Mesenchymal stem cell (in vitro differentiated cells and primary cell): ENCODE data around the gene FIBCD1.

Experiments
- DNase-seq: peaks from one replicate; pipeline ENCODE4 v3.0.0-alpha.2; 2013
- H2AFZ ChIP-seq: one replicate; pipeline ENCODE4 v1.6.1; 2013; ENCODE audit warnings: low read depth, mild to moderate bottlenecking, control low read depth, inconsistent platforms, low read length, moderate library complexity
- H2AK5ac ChIP-seq: 2 replicates; pipeline ENCODE4 v1.6.1; 2013; ENCODE audit warnings: low read length, moderate library complexity, mild to moderate bottlenecking, inconsistent platforms; ENCODE audit not compliant: severe bottlenecking
- H2BK120ac ChIP-seq: one replicate; pipeline ENCODE4 v1.6.1; 2013; ENCODE audit warnings: low read depth, mild to moderate bottlenecking, inconsistent platforms, low read length, moderate library complexity
- H2BK12ac ChIP-seq, 2 experiments: one replicate each; pipeline ENCODE4 v1.6.1; 2013; ENCODE audit warnings: inconsistent platforms in 2 of 2, low read length in 2 of 2, mild to moderate bottlenecking in 2 of 2, moderate library complexity in 2 of 2, control low read depth in 1 of 2
- H2BK15ac ChIP-seq: one replicate; pipeline ENCODE4 v1.6.1; 2013; ENCODE audit warnings: mild to moderate bottlenecking, low read depth, inconsistent platforms; ENCODE audit not compliant: poor library complexity, severe bottlenecking
- H2BK5ac ChIP-seq: 2 replicates; pipeline ENCODE4 v1.6.1; 2013; ENCODE audit warnings: low read depth, mild to moderate bottlenecking, low read length, control low read depth, inconsistent platforms; ENCODE audit not compliant: poor library complexity, severe bottlenecking
- H3K14ac ChIP-seq, 2 experiments: one replicate each; pipeline ENCODE4 v1.6.1; 2013; ENCODE audit warnings: inconsistent platforms in 2 of 2, low read length in 2 of 2, control low read depth in 1 of 2, mild to moderate bottlenecking in 1 of 2, moderate library complexity in 1 of 2
- H3K18ac ChIP-seq, 2 experiments: one replicate each; pipeline ENCODE4 v1.6.1; 2013; ENCODE audit warnings: inconsistent platforms in 2 of 2, low read length in 2 of 2, control low read depth in 1 of 2, low read depth in 1 of 2, mild to moderate bottlenecking in 1 of 2
- H3K23ac ChIP-seq, 2 experiments: one replicate each; pipeline ENCODE4 v1.6.1; 2013; ENCODE audit warnings: inconsistent platforms in 2 of 2, low read length in 2 of 2, mild to moderate bottlenecking in 2 of 2, moderate library complexity in 2 of 2, control low read depth in 1 of 2
- H3K27ac ChIP-seq: 2 replicates; pipeline ENCODE4 v1.5.1; 2013; ENCODE audit warnings: mild to moderate bottlenecking, moderate library complexity, low read length, control low read depth, inconsistent platforms; ENCODE audit not compliant: poor library complexity, severe bottlenecking
- H3K27me3 ChIP-seq, 2 experiments: 2 replicates each; pipeline versions ENCODE4 v1.6.1 to v1.7.0; 2013; ENCODE audit warnings: low read length in 2 of 2, mild to moderate bottlenecking in 2 of 2, moderate library complexity in 2 of 2, control low read depth in 1 of 2, inconsistent platforms in 1 of 2; ENCODE audit not compliant: control insufficient read depth in 1 of 2, insufficient read depth in 1 of 2
- H3K36me3 ChIP-seq, 2 experiments: 2 replicates each; pipeline versions ENCODE4 v1.6.1 to v1.7.0; 2013; ENCODE audit warnings: low read length in 2 of 2, control low read depth in 1 of 2, inconsistent platforms in 1 of 2, low read depth in 1 of 2, mild to moderate bottlenecking in 1 of 2; ENCODE audit not compliant: insufficient read depth in 2 of 2, control insufficient read depth in 1 of 2
- H3K4ac ChIP-seq, 2 experiments: one replicate each; pipeline ENCODE4 v1.6.1; 2013; ENCODE audit warnings: inconsistent platforms in 2 of 2, low read length in 2 of 2, mild to moderate bottlenecking in 2 of 2, moderate library complexity in 2 of 2, control low read depth in 1 of 2, low read depth in 1 of 2
- H3K4me1 ChIP-seq: 2 replicates; pipeline ENCODE4 v1.6.1; 2013; ENCODE audit warnings: low read depth, low read length, control low read depth; ENCODE audit not compliant: control insufficient read depth, insufficient read depth
- H3K4me2 ChIP-seq: 2 replicates; pipeline ENCODE4 v1.6.1; 2013; ENCODE audit warnings: low read length, mild to moderate bottlenecking, inconsistent platforms; ENCODE audit not compliant: poor library complexity, severe bottlenecking
- H3K4me3 ChIP-seq, 2 experiments: 2 replicates each; pipeline versions ENCODE4 v1.5.1 to v1.7.0; 2013; ENCODE audit warnings: low read length in 2 of 2, mild to moderate bottlenecking in 2 of 2, control low read depth in 1 of 2, low read depth in 1 of 2; ENCODE audit not compliant: insufficient read depth in 1 of 2
- H3K79me1 ChIP-seq: replicated peaks from 2 replicates; pipeline ENCODE4 v1.6.1; 2013; ENCODE audit warnings: mild to moderate bottlenecking, control low read depth, low read length, inconsistent platforms; ENCODE audit not compliant: poor library complexity, severe bottlenecking
- H3K9ac ChIP-seq: 2 replicates; pipeline ENCODE4 v1.7.0; 2013; ENCODE audit warnings: mild to moderate bottlenecking, low read length, moderate library complexity
- H3K9me3 ChIP-seq: 2 replicates; pipeline ENCODE4 v1.7.0; 2013; ENCODE audit warnings: mild to moderate bottlenecking, low read length; ENCODE audit not compliant: control insufficient read depth
- H4K8ac ChIP-seq: one replicate; pipeline ENCODE4 v1.6.1; 2013; ENCODE audit warnings: inconsistent platforms, mild to moderate bottlenecking, low read length, moderate library complexity
- H4K91ac ChIP-seq: one replicate; pipeline ENCODE4 v1.6.1; 2013; ENCODE audit warnings: mild to moderate bottlenecking, low read length, inconsistent platforms
- WGBS: methylation state at CpG from one replicate; pipeline ENCODE4 v1.1.7; 2013; ENCODE audit warnings: mixed read lengths; 5-methylcytosine and 5-hydroxymethylcytosine counted together

The FIBCD1 gene

DNA sequence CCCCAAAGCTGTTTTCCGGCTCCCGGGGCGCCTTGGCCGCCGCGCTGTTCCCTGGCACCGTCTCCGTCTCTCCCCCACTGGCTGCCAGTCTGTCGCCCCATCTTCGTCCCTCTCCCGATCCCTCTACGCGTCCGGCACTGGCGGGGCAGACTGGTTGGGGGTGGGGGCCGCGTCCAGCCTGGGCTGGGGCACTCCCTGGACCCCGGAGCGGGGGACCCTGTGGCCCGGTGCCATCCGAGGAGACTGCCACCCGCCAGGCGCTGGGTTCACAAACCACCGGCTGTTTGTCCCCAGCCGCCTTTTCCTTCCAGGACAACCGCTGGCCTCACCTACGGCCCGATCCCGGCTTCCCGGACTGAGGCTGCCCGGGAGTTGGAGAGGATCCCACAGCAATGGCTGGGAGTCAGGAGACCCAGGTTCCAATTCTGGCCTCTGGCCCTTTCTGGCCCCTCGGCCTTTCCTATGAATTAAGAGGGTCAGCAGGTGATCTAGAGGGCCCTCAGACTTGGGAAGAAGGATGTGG is 1.0 kb upstream of the FIBCD1 start:
- no peak for DNase-seq
- WGBS: 4% methylated on average over 32 of the region's 32 CpGs
- H4K8ac ChIP-seq: no peak overlapping the region
- H2BK120ac ChIP-seq: no peak overlapping the region
- no peak overlapping the region for H3K18ac ChIP-seq
- no peak overlapping the region for H2BK15ac ChIP-seq
- no peak overlapping the region for H2AFZ ChIP-seq
- H3K4me3 ChIP-seq: no peak overlapping the region
- H3K27ac ChIP-seq: no peak overlapping the region
- no peaks in the 10 kb centered on the region for H3K36me3 ChIP-seq
- no peaks in the 10 kb centered on the region for H3K9me3 ChIP-seq
- no peak overlapping the region for H2BK12ac ChIP-seq
- H3K23ac ChIP-seq: no peak overlapping the region
- H3K4ac ChIP-seq: no peak overlapping the region
- H2AK5ac ChIP-seq: no peak overlapping the region
- peaks cover 36% of the 10 kb centered on the region for H3K4me1 ChIP-seq
- H3K9ac ChIP-seq: no peak overlapping the region
- no peak overlapping the region for H3K14ac ChIP-seq
- H4K91ac ChIP-seq: no peak overlapping the region
- H3K79me1 ChIP-seq: no peaks in the 10 kb centered on the region
- no peak overlapping the region for H2BK5ac ChIP-seq
- H3K4me2 ChIP-seq: no peak overlapping the region
- H3K27me3 ChIP-seq: peaks cover 33 to 65% of the 10 kb centered on the region in 2 experiments

DNA sequence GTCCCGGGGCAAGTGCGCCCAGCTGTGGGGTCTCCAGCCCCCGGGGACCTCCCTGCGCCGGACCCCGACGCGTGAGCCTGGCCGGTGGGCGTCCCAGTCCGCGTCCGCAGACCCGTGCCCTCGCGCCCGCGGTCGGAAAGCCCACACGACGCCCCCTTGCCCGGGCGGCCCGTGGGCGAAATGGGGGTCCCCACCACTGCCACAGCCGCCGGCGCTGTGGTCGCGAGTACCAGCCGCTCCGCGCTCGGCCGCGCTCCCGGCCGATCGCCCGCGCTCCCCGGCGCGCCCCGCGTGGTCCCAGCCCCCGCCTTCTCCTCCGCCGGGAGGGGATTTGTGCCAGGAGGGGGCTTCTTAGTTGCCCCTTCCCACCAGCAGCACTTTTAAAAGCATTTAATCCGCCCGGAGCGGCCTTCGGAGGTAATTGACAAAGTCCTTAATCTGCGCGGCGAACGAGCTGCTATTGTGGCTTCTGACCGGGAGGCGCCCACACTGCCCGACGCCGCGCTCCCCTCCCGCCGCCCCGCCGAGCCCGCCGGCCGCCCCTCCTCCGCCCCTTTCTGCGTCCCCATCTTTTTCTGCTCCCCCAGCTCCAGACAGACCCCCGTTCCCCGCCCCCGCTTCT is 469 bp upstream of the FIBCD1 start:
- Histone ChIP-seq H2BK5ac (no peak overlapping the region), H2AK5ac (no peak overlapping the region), H3K23ac (no peak overlapping the region), H3K27me3 (peaks cover 33 to 64% of the 10 kb centered on the region in 2 experiments), H3K36me3 (no peaks in the 10 kb centered on the region), H2BK120ac (no peak overlapping the region), H2BK15ac (no peak overlapping the region), H3K4me1 (peaks cover 39% of the 10 kb centered on the region), H3K4ac (no peak overlapping the region), H3K79me1 (no peaks in the 10 kb centered on the region), H2AFZ (no peak overlapping the region), H3K4me2 (peak overlapping the region; percentile 87), H3K14ac (no peak overlapping the region), H3K18ac (no peak overlapping the region), H3K4me3 (peak overlapping the region; percentile 54 to 73), H2BK12ac (no peak overlapping the region), H3K9ac (no peak overlapping the region), H3K9me3 (no peaks in the 10 kb centered on the region), H4K91ac (no peak overlapping the region), H4K8ac (no peak overlapping the region), H3K27ac (no peak overlapping the region)
- WGBS: under 1% methylated on average over 50 of the region's 75 CpGs
- no peak for DNase-seq

DNA sequence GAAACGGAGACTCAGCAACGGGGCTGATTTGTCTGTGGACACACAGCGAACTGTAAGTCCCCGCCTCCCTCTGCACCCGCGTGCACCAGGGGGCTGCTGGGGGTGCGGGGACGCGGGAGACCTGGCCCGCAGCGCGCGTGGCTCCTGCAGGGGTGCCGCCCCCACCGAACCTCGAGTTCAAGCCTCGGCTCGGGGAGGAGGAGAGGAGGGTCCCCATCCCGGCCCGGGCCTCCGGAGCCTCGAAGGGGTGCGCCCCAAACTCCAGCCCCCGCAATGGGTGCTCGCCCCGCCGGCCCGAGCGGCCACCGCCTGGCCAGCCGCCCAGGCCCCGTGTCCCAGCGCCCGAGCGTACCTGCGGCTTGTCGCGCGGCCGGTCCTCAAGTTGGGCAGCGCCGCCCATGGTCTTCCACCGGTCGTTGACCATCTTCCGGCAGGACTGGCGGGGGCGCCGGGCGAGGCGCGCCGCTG is 829 bp downstream of the FIBCD1 start:
- H3K14ac ChIP-seq: no peak overlapping the region
- no peak overlapping the region for H2AFZ ChIP-seq

DNA sequence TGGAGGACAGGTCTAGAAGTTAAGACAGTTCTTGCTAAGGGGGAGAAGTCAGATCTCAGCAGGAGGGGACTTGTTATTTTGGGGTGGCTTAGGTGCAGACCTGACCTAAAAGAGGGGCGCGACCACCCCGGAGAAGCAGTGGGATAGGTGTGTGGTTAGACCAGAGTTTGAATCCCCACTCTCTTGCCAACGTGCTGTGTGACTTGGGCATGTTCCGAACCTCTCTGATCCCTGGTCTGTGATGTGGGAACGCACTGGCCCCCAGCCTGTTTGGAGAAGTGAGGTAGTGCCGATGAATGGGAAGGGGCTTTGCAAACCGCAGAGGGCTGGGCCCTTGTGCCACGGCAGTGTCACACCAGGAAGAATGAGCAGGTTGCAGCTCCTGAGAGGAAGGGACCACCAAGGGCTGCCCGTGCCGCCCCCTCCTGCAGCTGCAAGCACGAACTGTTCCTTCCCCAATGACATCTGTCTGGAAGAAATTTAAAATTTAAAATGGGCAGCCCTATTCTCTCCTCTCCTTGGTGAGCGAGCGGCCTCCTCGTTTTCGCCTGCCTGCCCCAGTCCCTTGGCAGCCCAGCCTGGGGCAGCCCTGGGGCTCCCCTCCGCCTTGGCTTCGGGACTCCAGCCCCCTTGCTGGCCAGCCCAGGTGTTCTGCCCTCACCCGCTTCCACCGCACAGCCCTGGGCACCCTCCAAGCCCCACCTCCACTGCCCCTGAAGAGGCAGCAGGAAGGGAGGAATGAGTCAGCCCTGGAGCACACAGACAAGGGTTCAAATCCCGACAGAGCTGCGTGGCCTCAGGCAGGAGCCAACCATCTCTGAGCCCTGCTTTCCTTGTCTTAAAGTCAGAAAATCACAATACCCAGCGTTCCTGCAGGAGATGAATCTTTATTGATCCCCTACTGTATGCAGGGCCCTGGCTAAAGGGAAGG is 1.6 kb downstream of the FIBCD1 start:
- Histone ChIP-seq H3K18ac (no peak overlapping the region), H2BK5ac (no peak overlapping the region), H3K9me3 (no peaks in the 10 kb centered on the region), H3K23ac (peak overlapping the region in 1 of 2 experiments; percentile 26), H2AFZ (no peak overlapping the region), H2BK120ac (no peak overlapping the region), H3K36me3 (no peaks in the 10 kb centered on the region), H3K14ac (no peak overlapping the region), H4K8ac (no peak overlapping the region), H3K4me3 (peak overlapping the region in 1 of 2 experiments; percentile 23), H3K4me2 (no peak overlapping the region), H2BK15ac (no peak overlapping the region), H3K9ac (no peak overlapping the region), H3K4ac (no peak overlapping the region), H4K91ac (no peak overlapping the region), H3K27me3 (peaks cover 23 to 49% of the 10 kb centered on the region in 2 experiments), H3K27ac (no peak overlapping the region), H3K4me1 (peaks cover 54% of the 10 kb centered on the region), H2AK5ac (no peak overlapping the region), H2BK12ac (no peak overlapping the region), H3K79me1 (no peaks in the 10 kb centered on the region)
- no peak for DNase-seq
- WGBS: 79% methylated on average over 21 of the region's 23 CpGs

More for the DNA sequence above, 829 bp downstream of the FIBCD1 start:
- 7% methylated on average over 38 of the region's 52 CpGs for WGBS
- H3K27me3 ChIP-seq: peaks cover 27 to 57% of the 10 kb centered on the region in 2 experiments
- no peak overlapping the region for H3K27ac ChIP-seq
- H3K79me1 ChIP-seq: no peaks in the 10 kb centered on the region
- no peak overlapping the region for H4K8ac ChIP-seq
- no peaks in the 10 kb centered on the region for H3K36me3 ChIP-seq
- H3K9me3 ChIP-seq: no peaks in the 10 kb centered on the region
- H4K91ac ChIP-seq: no peak overlapping the region
- H3K9ac ChIP-seq: no peak overlapping the region
- no peak overlapping the region for H2BK12ac ChIP-seq
- H3K4me3 ChIP-seq: peak overlapping the region; percentile 23 to 54
- H2BK15ac ChIP-seq: no peak overlapping the region
- no peak overlapping the region for H2AK5ac ChIP-seq
- H2BK5ac ChIP-seq: no peak overlapping the region
- no peak overlapping the region for H3K4ac ChIP-seq
- H3K4me2 ChIP-seq: peak overlapping the region; percentile 87
- H3K18ac ChIP-seq: no peak overlapping the region
- peaks cover 47% of the 10 kb centered on the region for H3K4me1 ChIP-seq
- DNase-seq: no peak
- H2BK120ac ChIP-seq: no peak overlapping the region
- H3K23ac ChIP-seq: no peak overlapping the region
